Suprapubic skin (tissue), 4 donors: ENCODE results near the gene DCTN2. TPM values are rescaled to one million over a fixed set of nuclear protein-coding genes. Genes with fewer than 3 reads are reported as not detected.

ENCODE experiments used
- DNase-seq, 2 donors: peaks; one replicate each; pipeline ENCODE4 v3.0.0-alpha.2; 2019; ENCODE audit warnings: low spot score in 2 of 2
- H3K27ac ChIP-seq: fragments of 200-600 bp; sonication (generic); one replicate; pipeline ENCODE4 v1.5.1; 2019
- H3K27me3 ChIP-seq: fragments of 200-600 bp; sonication (generic); one replicate; pipeline ENCODE4 v1.5.1; 2019
- H3K36me3 ChIP-seq: fragments of 200-600 bp; sonication (generic); one replicate; pipeline ENCODE4 v1.5.1; 2019
- H3K4me1 ChIP-seq: fragments of 200-600 bp; sonication (generic); one replicate; pipeline ENCODE4 v1.5.1; 2019
- H3K4me3 ChIP-seq: fragments of 200-600 bp; sonication (generic); one replicate; pipeline ENCODE4 v1.5.1; 2019; ENCODE audit warnings: mild to moderate bottlenecking
- H3K9me3 ChIP-seq: fragments of 200-600 bp; sonication (generic); one replicate; pipeline ENCODE4 v1.5.1; 2019
- CTCF ChIP-seq, 2 donors: fragments of 200-600 bp in 1 of 2; fragments of 450-650 bp in 1 of 2; sonication (generic) in 1 of 2; IDR thresholded peaks; one replicate each; pipeline ENCODE4 v1.5.1; 2016 to 2019; ENCODE audit warnings: antibody characterized with exemption in 2 of 2, mild to moderate bottlenecking in 1 of 2, moderate library complexity in 1 of 2
- EP300 ChIP-seq: sonication (generic); formaldehyde crosslinking; IDR thresholded peaks from one replicate; pipeline ENCODE4 v1.6.1; 2017; ENCODE audit warnings: antibody characterized with exemption
- POLR2A ChIP-seq, 2 donors: fragments of 450-650 bp; IDR thresholded peaks; one replicate each; pipeline ENCODE4 v1.6.1; 2017; ENCODE audit warnings: antibody characterized with exemption in 2 of 2, mild to moderate bottlenecking in 2 of 2, moderate library complexity in 2 of 2
- POLR2AphosphoS5 ChIP-seq, 3 donors: sonication (generic); formaldehyde crosslinking; IDR thresholded peaks; one replicate each; pipeline ENCODE4 v1.6.1; 2017; ENCODE audit warnings: antibody characterized with exemption in 3 of 3
- WGBS: methylation state at CpG from one replicate; pipeline ENCODE4 v1.1.5; 2018; 5-methylcytosine and 5-hydroxymethylcytosine counted together
- total RNA-seq, 4 donors: library from RNA; depleted of rRNA; stranded (reverse); fragments of >200 nt; gene quantifications; one replicate each; pipeline ENCODE4 v1.1.0, GENCODE V29; 2016

DCTN2 gene
- total RNA-seq, 4 donors from 2014 or later: 152 to 242 (median 185) TPM

GRCh38 chr12:57522011-57522886 lies 24.7 kb downstream of the DCTN2 start, which contains the start of gene MBD6:
Gene MBD6, plus strand, starts transcription at chr12:57522824. Its CDS starts 1,480 bp downstream, at chr12:57524304.
- DNase-seq: peak; percentile 95 to 97
- peak within 1 kb of the TSS; percentile 77 for H3K4me3 ChIP-seq
- H3K27ac ChIP-seq: peak within 1 kb of the TSS; percentile 96
- peaks cover 24% of the 10 kb centered on the region for H3K36me3 ChIP-seq
- H3K27me3 ChIP-seq: no peaks in the 10 kb centered on the region
- H3K4me1 ChIP-seq: peaks cover 70% of the 10 kb centered on the region
- H3K9me3 ChIP-seq: no peaks in the 10 kb centered on the region
- no peak for TF ChIP-seq EP300
- TF ChIP-seq POLR2AphosphoS5 (IDR thresholded peaks at IDR 0.05): peak in 2 of 3 donors; percentile 30 to 85
- peak; percentile 13 to 54 for TF ChIP-seq POLR2A (IDR thresholded peaks at IDR 0.05)
- no peak for TF ChIP-seq CTCF (IDR thresholded peaks at IDR 0.05)
- WGBS: 2% methylated on average over 13 of the region's 57 CpGs

DNA sequence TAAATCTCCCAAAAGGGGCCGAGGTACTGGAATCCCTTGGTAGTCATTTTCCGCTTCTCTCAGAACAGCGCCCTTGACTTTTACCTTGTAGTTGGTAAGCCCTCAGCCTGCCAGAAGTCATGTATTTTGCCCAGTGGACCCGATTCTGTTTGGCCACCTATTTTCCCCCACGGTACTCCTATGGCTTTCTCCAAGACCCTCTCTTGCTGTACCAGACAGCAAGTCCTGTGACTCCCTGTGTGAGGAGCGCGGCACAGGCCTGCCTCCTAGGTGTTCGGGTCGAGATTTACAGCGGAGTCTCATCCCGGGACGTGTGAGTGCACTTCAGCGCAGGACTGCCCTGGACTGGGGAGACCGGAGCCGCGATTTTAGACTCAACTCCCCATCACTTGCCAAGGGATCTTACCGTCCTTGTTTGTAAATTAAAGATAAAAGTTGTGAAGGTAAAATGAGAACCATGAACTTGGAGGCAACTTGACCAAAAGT lies 25.4 kb downstream of the DCTN2 start:
- Histone ChIP-seq H3K9me3 (no peaks in the 10 kb centered on the region), H3K27me3 (no peaks in the 10 kb centered on the region), H3K36me3 (peaks cover 24% of the 10 kb centered on the region), H3K27ac (peak overlapping the region; percentile 96), H3K4me3 (peak overlapping the region; percentile 77), H3K4me1 (peaks cover 75% of the 10 kb centered on the region)
- WGBS: 47% methylated on average over 16 of the region's 17 CpGs
- TF ChIP-seq CTCF (IDR thresholded peaks at IDR 0.05) (no peak), POLR2A (IDR thresholded peaks at IDR 0.05) (no peak), POLR2AphosphoS5 (IDR thresholded peaks at IDR 0.05) (no peak), EP300 (no peak)
- DNase-seq: peak in 1 of 2 donors; percentile 80

DNA sequence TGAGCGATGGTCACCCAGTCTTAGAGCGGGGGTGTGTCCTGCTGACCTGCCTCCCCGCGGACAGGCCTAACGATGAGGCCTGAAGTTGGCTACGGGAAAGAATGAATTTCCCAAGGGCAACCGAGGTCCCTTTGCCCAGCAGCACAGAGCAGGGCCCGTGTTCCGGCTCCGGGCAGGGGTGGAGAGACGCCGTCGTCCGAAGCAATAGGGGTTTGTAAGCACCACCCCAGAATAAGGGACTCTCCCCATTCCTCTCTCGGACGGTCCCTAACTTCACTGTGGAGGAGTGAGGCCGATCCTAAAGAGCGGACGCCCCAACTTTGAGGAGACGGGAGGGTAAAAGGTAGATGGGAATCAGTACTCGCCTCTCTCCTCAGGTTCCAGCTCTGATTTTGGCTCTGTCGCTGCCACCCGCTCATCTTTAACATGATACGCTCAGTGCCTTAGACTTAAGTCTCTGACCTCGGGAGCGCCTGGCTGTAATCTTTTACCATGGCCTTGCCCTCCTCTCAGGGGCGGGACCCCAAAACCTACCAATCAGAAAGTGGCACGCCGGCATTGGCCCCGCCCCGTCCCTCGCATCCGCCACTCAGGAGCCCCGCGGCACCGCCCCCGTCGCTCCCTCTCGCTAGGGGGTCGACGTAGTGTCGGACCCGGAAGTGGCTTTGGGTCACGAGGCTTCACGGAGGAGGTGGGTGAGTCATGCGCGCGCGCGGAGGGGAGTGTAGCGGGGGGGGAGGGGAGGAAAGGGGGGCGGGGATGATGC lies 26.8 kb downstream of the DCTN2 start, which contains the start of gene DDIT3:
Gene DDIT3, minus strand, starts transcription at position 462 of the 766 bp plus-strand sequence. CDS start 3,108 bp downstream, outside the sequence.
- Histone ChIP-seq H3K4me1 (peaks cover 68% of the 10 kb centered on the region), H3K4me3 (peak within 1 kb of the TSS; percentile 77), H3K36me3 (peaks cover 24% of the 10 kb centered on the region), H3K27me3 (no peaks in the 10 kb centered on the region), H3K27ac (peak within 1 kb of the TSS; percentile 96), H3K9me3 (no peaks in the 10 kb centered on the region)
- peak; percentile 100 for DNase-seq
- TF ChIP-seq CTCF (IDR thresholded peaks at IDR 0.05) (no peak), POLR2A (IDR thresholded peaks at IDR 0.05) (peak; percentile 98 to 100), POLR2AphosphoS5 (IDR thresholded peaks at IDR 0.05) (peak; percentile 96 to 99 (median 99)), EP300 (peak; percentile 41)
- 0% methylated on average over 20 of the region's 52 CpGs for WGBS

DNA sequence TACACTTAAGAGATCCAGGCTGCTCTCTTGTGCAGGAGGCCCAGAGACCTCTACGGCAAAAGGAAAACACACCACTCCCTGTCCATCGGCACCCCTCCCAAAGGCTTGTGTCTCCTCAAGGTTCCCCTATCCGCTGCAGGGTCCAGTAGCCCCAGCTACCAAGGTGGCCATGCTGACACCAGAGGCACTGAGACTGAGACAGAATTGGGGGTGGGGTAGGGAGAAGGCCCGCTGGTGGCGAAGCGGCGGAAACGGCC lies 27.3 kb downstream of the DCTN2 start:
- DNase-seq: peak; percentile 82 to 85
- Histone ChIP-seq H3K27ac (peak overlapping the region; percentile 96), H3K36me3 (peaks cover 27% of the 10 kb centered on the region), H3K4me1 (peaks cover 63% of the 10 kb centered on the region), H3K4me3 (peak overlapping the region; percentile 77), H3K9me3 (no peaks in the 10 kb centered on the region), H3K27me3 (no peaks in the 10 kb centered on the region)
- WGBS: 0% methylated on average over 5 of the region's 8 CpGs
- TF ChIP-seq EP300 (no peak), POLR2AphosphoS5 (IDR thresholded peaks at IDR 0.05) (no peak), CTCF (IDR thresholded peaks at IDR 0.05) (no peak), POLR2A (IDR thresholded peaks at IDR 0.05) (no peak)
